WTC11 (cell line): ENCODE measurements around the gene KCNJ16. TPM values are rescaled to one million over a fixed set of nuclear protein-coding genes. Genes with fewer than 3 reads are reported as not detected.

Experiments
- ATAC-seq: fragments of 200-7000 bp; cut with Tn5 transposase; 2 replicates; pipeline ENCODE4 v1.10.0; 2021; ENCODE audit warnings: mild to moderate bottlenecking, moderate library complexity
- CTCF ChIA-PET: fragments of 300-600 bp; sonication (Branson Sonifier 250); formaldehyde crosslinking; loops from one replicate; lab custom pipeline; 2021; ENCODE audit warnings: antibody characterized with exemption; lab: Charles Lee
- POLR2A ChIA-PET: fragments of 350-600 bp; sonication (Branson Sonifier 250); formaldehyde crosslinking; loops from one replicate; lab custom pipeline; 2021; ENCODE audit warnings: antibody characterized with exemption; lab: Charles Lee
- DNase-seq: peaks from one replicate; pipeline ENCODE4 v3.0.0; 2021; ENCODE audit warnings: low spot score
- H3K27ac Mint-ChIP-seq: 2 replicates; pipeline ENCODE4 v1.8.0; 2021; ENCODE audit warnings: mixed read lengths
- H3K27me3 Mint-ChIP-seq: 2 replicates; pipeline ENCODE4 v1.8.0; 2021; ENCODE audit warnings: low read depth, mild to moderate bottlenecking, moderate library complexity, mixed read lengths
- H3K36me3 Mint-ChIP-seq: 2 replicates; pipeline ENCODE4 v1.8.0; 2021; ENCODE audit warnings: mixed read lengths
- H3K4me1 Mint-ChIP-seq: 2 replicates; pipeline ENCODE4 v1.8.0; 2022; ENCODE audit warnings: mixed read lengths
- H3K4me3 Mint-ChIP-seq: 2 replicates; pipeline ENCODE4 v1.8.0; 2021; ENCODE audit warnings: mild to moderate bottlenecking, moderate library complexity, mixed read lengths
- H3K9me3 Mint-ChIP-seq: 2 replicates; pipeline ENCODE4 v1.8.0; 2021; ENCODE audit warnings: mixed read lengths
- CREB1 ChIP-seq: sonication (generic); formaldehyde crosslinking; IDR thresholded peaks from 2 replicates; pipeline ENCODE4 v1.8.0; 2023; ENCODE audit warnings: mild to moderate bottlenecking, missing genetic modification reagents
- CREM ChIP-seq: sonication (generic); formaldehyde crosslinking; IDR thresholded peaks from 2 replicates; pipeline ENCODE4 v1.8.1; 2022; ENCODE audit warnings: mild to moderate bottlenecking, missing genetic modification reagents, moderate library complexity
- ELF4 ChIP-seq: sonication (generic); formaldehyde crosslinking; IDR thresholded peaks from 2 replicates; pipeline ENCODE4 v1.8.1; 2022; ENCODE audit warnings: low read depth, mild to moderate bottlenecking, moderate library complexity, missing genetic modification reagents
- FOXJ3 ChIP-seq: sonication (generic); formaldehyde crosslinking; IDR thresholded peaks from 2 replicates; pipeline ENCODE4 v1.9.0; 2021; ENCODE audit warnings: missing genetic modification reagents, mild to moderate bottlenecking, borderline replicate concordance
- GRHL2 ChIP-seq: fragments of 250-450 bp; sonication (Bioruptor Pico); IDR thresholded peaks from 2 replicates; pipeline ENCODE4 v1.8.0; 2022; ENCODE audit warnings: mild to moderate bottlenecking, moderate library complexity; ENCODE audit not compliant: insufficient replicate concordance, severe bottlenecking
- IRF1 ChIP-seq: sonication (generic); formaldehyde crosslinking; IDR thresholded peaks from 2 replicates; pipeline ENCODE4 v1.8.0; 2023; ENCODE audit warnings: missing genetic modification reagents
- MXD4 ChIP-seq: fragments of 250-450 bp; sonication (Bioruptor Pico); IDR thresholded peaks from 2 replicates; pipeline ENCODE4 v1.8.0; 2021; ENCODE audit warnings: mild to moderate bottlenecking, moderate library complexity, borderline replicate concordance
- OVOL2 ChIP-seq: fragments of 250-450 bp; sonication (Bioruptor Pico); IDR thresholded peaks from 2 replicates; pipeline ENCODE4 v1.9.0; 2021; ENCODE audit warnings: mild to moderate bottlenecking, borderline replicate concordance
- SMAD4 ChIP-seq: sonication (generic); formaldehyde crosslinking; IDR thresholded peaks from 2 replicates; pipeline ENCODE4 v1.8.0; 2022; ENCODE audit warnings: mild to moderate bottlenecking, missing genetic modification reagents
- TCF7 ChIP-seq: sonication (generic); formaldehyde crosslinking; IDR thresholded peaks from 2 replicates; pipeline ENCODE4 v1.8.0; 2022; ENCODE audit warnings: mild to moderate bottlenecking, low read depth, missing genetic modification reagents, moderate library complexity
- ZBTB43 ChIP-seq: sonication (generic); formaldehyde crosslinking; IDR thresholded peaks from 2 replicates; pipeline ENCODE4 v1.8.1; 2023; ENCODE audit warnings: mild to moderate bottlenecking, missing genetic modification reagents
- ZNF121 ChIP-seq: sonication (generic); formaldehyde crosslinking; IDR thresholded peaks from 2 replicates; pipeline ENCODE4 v1.8.0; 2023; ENCODE audit warnings: missing genetic modification reagents
- ZNF423 ChIP-seq: fragments of 250-450 bp; sonication (Bioruptor Pico); IDR thresholded peaks from 2 replicates; pipeline ENCODE4 v2.1.2; 2022; ENCODE audit warnings: mild to moderate bottlenecking, moderate library complexity
- total RNA-seq: library from RNA; stranded (reverse); gene quantifications from 3 replicates; pipeline ENCODE4 v1.2.3, GENCODE V29; 2021
- TF ChIP-seq, protein P1 (sequence below): sonication (generic); formaldehyde crosslinking; IDR thresholded peaks from 2 replicates; pipeline ENCODE4 v1.8.0; 2022; ENCODE audit warnings: missing genetic modification reagents
- TF ChIP-seq, protein P2 (sequence below): sonication (generic); formaldehyde crosslinking; IDR thresholded peaks from 2 replicates; pipeline ENCODE4 v1.8.1; 2022; ENCODE audit warnings: low read depth, mild to moderate bottlenecking, moderate library complexity, missing genetic modification reagents, borderline replicate concordance
- TF ChIP-seq, protein P3 (sequence below): fragments of 250-450 bp; sonication (Bioruptor Pico); IDR thresholded peaks from 2 replicates; pipeline ENCODE4 v1.9.0; 2021; ENCODE audit warnings: moderate library complexity, mild to moderate bottlenecking, inconsistent platforms, borderline replicate concordance
- TF ChIP-seq, protein P4 (sequence below): sonication (generic); formaldehyde crosslinking; IDR thresholded peaks from 2 replicates; pipeline ENCODE4 v1.8.0; 2022; ENCODE audit warnings: mild to moderate bottlenecking, missing genetic modification reagents
- TF ChIP-seq, protein P5 (sequence below): sonication (generic); formaldehyde crosslinking; IDR thresholded peaks from 2 replicates; pipeline ENCODE4 v1.8.0; 2022; ENCODE audit warnings: mild to moderate bottlenecking, missing genetic modification reagents

The KCNJ16 gene
- total RNA-seq, 1 experiment from 2014 or later: not detected

GRCh38 chr17:70183508-70183907 lies 108.5 kb downstream of the KCNJ16 start:
- ChIA-PET CTCF (no interaction called here), POLR2A (no interaction called here)
- no peak for ATAC-seq
- no peaks in the 10 kb centered on the region for H3K27me3 Mint-ChIP-seq
- H3K9me3 Mint-ChIP-seq: no peaks in the 10 kb centered on the region
- no peaks in the 10 kb centered on the region for H3K36me3 Mint-ChIP-seq
- no peak for DNase-seq
- H3K27ac Mint-ChIP-seq: no peak overlapping the region
- H3K4me1 Mint-ChIP-seq: peaks cover 3% of the 10 kb centered on the region
- no peak for TF ChIP-seq ZNF121
- TF ChIP-seq CREB1: no peak
- TF ChIP-seq CREM (CRISPR knock-in tag): no peak
- TF ChIP-seq GRHL2: no peak
- TF ChIP-seq, protein P1, sequence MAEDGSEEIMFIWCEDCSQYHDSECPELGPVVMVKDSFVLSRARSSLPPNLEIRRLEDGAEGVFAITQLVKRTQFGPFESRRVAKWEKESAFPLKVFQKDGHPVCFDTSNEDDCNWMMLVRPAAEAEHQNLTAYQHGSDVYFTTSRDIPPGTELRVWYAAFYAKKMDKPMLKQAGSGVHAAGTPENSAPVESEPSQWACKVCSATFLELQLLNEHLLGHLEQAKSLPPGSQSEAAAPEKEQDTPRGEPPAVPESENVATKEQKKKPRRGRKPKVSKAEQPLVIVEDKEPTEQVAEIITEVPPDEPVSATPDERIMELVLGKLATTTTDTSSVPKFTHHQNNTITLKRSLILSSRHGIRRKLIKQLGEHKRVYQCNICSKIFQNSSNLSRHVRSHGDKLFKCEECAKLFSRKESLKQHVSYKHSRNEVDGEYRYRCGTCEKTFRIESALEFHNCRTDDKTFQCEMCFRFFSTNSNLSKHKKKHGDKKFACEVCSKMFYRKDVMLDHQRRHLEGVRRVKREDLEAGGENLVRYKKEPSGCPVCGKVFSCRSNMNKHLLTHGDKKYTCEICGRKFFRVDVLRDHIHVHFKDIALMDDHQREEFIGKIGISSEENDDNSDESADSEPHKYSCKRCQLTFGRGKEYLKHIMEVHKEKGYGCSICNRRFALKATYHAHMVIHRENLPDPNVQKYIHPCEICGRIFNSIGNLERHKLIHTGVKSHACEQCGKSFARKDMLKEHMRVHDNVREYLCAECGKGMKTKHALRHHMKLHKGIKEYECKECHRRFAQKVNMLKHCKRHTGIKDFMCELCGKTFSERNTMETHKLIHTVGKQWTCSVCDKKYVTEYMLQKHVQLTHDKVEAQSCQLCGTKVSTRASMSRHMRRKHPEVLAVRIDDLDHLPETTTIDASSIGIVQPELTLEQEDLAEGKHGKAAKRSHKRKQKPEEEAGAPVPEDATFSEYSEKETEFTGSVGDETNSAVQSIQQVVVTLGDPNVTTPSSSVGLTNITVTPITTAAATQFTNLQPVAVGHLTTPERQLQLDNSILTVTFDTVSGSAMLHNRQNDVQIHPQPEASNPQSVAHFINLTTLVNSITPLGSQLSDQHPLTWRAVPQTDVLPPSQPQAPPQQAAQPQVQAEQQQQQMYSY: no peak
- TF ChIP-seq, protein P2, sequence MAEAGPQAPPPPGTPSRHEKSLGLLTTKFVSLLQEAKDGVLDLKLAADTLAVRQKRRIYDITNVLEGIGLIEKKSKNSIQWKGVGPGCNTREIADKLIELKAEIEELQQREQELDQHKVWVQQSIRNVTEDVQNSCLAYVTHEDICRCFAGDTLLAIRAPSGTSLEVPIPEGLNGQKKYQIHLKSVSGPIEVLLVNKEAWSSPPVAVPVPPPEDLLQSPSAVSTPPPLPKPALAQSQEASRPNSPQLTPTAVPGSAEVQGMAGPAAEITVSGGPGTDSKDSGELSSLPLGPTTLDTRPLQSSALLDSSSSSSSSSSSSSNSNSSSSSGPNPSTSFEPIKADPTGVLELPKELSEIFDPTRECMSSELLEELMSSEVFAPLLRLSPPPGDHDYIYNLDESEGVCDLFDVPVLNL: no peak
- TF ChIP-seq OVOL2 (CRISPR knock-in tag): no peak
- TF ChIP-seq, protein P3, sequence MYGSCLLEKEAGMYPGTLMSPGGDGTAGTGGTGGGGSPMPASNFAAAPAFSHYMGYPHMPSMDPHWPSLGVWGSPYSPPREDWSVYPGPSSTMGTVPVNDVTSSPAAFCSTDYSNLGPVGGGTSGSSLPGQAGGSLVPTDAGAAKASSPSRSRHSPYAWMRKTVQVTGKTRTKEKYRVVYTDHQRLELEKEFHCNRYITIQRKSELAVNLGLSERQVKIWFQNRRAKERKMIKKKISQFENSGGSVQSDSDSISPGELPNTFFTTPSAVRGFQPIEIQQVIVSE (CRISPR knock-in tag): no peak
- no peak for TF ChIP-seq TCF7
- no peak for TF ChIP-seq IRF1
- no peak for TF ChIP-seq ELF4 (CRISPR knock-in tag)
- TF ChIP-seq, protein P4, sequence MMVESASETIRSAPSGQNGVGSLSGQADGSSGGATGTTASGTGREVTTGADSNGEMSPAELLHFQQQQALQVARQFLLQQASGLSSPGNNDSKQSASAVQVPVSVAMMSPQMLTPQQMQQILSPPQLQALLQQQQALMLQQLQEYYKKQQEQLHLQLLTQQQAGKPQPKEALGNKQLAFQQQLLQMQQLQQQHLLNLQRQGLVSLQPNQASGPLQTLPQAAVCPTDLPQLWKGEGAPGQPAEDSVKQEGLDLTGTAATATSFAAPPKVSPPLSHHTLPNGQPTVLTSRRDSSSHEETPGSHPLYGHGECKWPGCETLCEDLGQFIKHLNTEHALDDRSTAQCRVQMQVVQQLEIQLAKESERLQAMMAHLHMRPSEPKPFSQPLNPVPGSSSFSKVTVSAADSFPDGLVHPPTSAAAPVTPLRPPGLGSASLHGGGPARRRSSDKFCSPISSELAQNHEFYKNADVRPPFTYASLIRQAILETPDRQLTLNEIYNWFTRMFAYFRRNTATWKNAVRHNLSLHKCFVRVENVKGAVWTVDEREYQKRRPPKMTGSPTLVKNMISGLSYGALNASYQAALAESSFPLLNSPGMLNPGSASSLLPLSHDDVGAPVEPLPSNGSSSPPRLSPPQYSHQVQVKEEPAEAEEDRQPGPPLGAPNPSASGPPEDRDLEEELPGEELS (CRISPR knock-in tag): no peak
- no peak for TF ChIP-seq FOXJ3 (CRISPR knock-in tag)
- TF ChIP-seq, protein P5, sequence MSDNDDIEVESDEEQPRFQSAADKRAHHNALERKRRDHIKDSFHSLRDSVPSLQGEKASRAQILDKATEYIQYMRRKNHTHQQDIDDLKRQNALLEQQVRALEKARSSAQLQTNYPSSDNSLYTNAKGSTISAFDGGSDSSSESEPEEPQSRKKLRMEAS (CRISPR knock-in tag): no peak
- TF ChIP-seq SMAD4 (CRISPR knock-in tag): no peak
- TF ChIP-seq MXD4: no peak
- no peak for TF ChIP-seq ZNF423 (CRISPR knock-in tag)
- no peak for TF ChIP-seq ZBTB43 (CRISPR knock-in tag)
- no peak overlapping the region for H3K4me3 Mint-ChIP-seq
